GM18867 (cell line): ENCODE measurements around the gene UCKL1.

ENCODE experiments used
- ATAC-seq: cut with Tn5 transposase; IDR thresholded peaks from one replicate; pipeline ENCODE4 v1.9.1; 2021; ENCODE audit warnings: mild to moderate bottlenecking, moderate library complexity; ENCODE audit not compliant: unreplicated experiment

Gene UCKL1

GRCh38 chr20:63959699-63960075 lies 3.5 kb upstream of the UCKL1 start:
- ATAC-seq = no peak

- ATAC-seq = no peak
Measured at GRCh38 chr20:63958964-63959698, 2.9 kb upstream of the UCKL1 start.

GRCh38 chr20:63958471-63958870 lies 2.3 kb upstream of the UCKL1 start:
- no peak for ATAC-seq

DNA sequence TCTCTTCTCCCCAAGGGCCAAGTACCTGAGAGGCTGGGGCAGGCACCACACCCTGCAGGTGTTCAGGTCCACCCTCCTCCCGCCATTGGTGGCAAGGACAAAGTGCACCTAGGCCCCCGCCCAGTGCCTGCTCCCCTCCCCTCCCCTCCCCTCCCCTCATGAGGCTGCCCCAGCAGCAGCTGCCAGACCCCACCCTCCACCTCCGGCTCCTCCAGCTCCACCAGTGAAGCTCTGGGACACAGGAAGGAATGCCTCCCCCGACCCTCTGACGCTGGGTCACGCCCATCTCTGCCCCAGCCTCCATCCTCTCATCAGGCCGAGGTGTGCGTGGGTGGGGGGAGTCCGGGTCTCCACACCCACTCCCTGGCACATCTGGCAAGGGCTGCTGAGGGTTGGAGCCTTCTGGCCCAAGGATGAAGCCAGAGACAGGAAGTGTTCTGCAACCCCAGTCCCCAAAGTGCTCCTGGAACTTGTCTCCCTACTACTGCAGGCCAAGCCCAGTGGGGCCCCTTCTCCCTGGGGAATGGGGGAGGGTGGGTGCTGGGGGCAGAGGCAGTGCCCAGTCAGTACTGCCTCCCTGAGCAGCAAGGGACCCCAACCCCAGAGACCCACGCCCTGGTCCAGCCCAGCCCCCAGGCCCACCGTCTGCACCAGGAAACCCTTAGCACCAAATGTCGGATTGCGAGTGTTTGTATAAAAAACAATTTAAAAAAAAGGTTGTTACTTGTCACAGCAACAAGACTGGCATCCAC lies 1.6 kb upstream of the UCKL1 start:
- ATAC-seq = no peak

DNA sequence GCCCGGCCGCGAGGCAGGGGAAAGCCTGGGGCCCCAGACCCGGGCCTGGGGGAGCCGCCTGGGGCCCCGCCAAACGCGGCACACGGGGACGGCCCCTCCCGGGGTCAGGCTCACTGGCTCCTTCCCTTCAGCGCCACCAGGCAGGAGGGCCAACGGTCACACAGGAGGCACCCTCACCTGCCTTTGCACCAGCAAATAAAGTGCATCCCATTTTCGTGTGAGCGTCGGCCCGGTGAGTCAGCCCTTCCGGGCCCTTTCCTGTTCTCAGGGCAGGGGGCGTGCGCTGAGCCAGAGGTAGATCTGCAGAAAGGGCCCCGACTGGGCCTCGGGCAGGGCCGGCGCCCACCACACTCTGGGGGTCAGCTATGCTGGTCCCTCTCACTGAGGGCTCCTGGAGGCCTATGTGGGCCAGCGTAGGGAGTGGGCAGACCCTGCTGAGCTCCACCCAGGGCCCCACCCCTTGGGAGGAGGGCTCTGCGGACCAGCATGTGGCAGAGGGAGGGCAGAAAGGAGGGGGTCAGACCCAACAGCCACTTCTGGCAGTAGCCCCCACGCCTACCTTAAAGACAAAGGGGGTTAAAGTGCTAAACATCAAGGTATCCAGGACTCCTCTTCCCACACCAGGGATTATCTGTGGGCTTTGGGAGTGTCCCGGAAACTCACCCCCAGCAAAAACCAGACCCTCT lies 931 bp upstream of the UCKL1 start:
- ATAC-seq = peak; percentile 25

- peak; percentile 13 for ATAC-seq
Measured at GRCh38 chr20:63956664-63957003, 418 bp upstream of the UCKL1 start.

DNA sequence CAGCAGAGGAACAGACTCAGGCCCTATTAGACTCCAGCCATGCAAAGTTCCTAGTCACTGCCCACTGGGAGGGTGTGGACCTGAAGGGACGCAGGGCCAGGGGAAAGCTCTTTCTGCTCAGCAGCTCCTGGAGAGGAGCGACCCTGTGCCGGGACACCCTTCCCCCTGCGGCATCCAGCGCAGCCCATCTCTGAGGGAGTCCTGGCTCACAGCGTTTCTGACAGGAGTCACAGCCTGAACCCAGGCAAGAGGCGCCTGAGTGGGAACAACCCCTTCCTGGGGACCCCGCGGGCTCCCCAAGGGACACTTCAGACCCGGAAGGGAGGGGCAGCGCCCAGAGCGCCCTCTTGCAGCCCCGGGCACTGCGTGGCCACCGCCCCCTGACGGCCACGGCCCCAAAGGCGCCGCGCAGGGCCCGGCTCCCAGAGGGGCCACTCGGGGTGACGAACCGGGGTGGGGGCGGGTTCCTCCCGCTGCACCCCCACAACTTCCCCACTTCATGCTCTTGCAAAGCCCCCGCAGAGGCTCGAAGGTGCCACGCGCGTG lies 862 bp downstream of the UCKL1 start:
- peak; percentile 7 for ATAC-seq

- ATAC-seq = no peak
Measured at GRCh38 chr20:63953764-63954429, 2.3 kb downstream of the UCKL1 start.

DNA sequence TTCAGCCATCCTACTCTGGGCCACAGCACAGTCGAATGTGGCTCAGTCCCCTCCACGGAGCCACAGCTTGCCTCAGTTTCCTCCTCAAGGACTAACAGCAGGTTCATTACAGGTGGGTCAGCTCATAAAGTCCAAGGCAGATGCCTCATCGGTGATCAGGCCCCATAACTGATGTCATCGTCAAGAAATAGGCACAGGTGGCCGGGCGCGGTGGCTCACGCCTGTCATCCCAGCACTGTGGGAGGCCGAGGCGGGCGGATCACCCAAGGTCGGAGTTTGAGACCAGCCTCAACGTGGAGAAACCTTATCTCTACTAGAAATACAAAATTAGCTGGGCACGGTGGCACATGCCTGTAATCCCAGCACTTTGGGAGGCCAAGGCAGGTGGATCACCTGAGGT lies 3.4 kb downstream of the UCKL1 start:
- no peak for ATAC-seq

DNA sequence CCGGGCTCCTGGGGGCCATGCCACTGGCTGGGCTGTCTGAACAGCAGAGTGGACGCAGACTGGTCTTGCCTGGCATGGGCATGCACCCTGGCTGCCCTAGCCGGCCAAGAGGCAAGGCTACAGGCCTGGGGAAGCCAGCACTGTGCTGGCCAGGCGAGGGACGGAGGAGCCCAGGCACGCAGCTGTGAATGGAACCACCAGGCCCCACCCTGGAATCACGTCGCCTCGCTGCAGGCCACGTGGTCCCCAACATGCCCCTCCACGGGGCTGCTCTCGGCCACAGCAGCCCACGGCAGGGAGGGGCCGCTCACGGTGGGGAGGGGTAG lies 4.0 kb downstream of the UCKL1 start:
- no peak for ATAC-seq

DNA sequence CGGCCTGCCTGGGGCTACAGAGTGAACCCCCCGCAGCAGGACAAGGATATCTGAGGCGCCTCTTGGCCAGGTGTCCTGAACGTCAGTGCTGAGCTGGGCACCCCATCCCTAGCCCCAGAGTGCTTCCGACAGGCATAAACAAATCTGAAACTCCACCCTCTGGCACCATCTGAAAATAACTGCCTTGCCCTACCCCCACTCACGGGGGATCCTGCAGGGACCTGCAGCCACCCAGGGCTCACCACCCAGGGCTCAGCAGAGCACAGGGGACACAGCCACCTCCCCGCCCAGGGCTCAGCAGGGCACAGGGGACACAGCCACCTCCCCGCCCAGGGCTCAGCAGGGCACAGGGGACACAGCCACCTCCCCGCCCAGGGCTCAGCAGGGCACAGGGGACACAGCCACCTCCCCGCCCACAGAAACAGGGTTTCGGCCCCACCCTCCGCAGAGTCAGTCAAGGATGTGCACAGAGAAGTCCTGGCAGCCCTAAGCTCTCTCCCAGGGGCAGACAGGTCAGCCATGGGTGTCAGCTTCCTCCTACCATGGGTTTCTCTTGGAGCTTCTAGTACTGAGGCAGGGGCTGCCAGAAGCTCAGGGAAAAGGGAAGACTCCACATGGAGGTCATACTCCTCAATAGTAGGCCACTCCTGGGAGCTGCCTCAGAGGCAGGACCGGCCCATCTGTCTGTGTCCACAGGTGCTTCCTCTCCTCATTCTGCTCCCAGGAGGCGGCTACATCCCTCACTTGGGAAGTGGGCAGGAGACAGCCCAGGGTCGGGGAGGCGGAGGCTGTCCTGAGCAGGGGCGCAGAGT lies 4.6 kb downstream of the UCKL1 start:
- no peak for ATAC-seq

GRCh38 chr20:63950701-63951397 lies 5.4 kb downstream of the UCKL1 start:
- no peak for ATAC-seq

GRCh38 chr20:63947638-63948456 lies 8.4 kb downstream of the UCKL1 start:
- no peak for ATAC-seq

DNA sequence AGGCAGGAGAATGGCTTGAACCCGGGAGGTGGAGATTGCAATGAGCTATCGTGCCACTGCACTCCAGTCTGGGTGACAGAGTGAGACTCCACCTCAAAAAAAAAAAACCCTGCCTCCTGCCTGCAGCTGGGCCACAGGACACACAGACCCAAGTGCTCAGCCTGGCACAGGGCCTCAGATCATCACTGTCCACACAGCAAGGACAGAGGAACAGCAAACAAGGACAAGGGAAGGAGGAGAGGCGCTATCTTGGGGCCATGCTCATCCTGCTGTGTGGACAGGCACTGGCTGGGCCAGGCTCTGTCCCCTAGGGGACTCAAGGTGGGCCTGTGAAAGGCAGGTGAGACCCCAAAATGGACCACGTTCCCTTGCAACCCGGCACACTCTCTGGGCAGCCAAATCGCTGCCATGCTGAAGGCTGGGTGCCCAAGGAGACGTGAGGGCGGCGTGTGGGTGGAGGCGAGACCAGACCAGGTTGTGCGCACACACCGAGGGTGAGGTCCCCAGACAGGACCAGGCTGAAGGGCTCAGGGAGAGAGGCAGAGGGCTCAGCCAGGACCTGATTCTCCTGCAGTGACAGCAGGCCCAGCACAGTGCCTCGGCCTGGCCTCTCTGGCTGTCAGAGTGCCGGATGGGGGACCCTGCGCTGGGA lies 9.1 kb downstream of the UCKL1 start:
- no peak for ATAC-seq

DNA sequence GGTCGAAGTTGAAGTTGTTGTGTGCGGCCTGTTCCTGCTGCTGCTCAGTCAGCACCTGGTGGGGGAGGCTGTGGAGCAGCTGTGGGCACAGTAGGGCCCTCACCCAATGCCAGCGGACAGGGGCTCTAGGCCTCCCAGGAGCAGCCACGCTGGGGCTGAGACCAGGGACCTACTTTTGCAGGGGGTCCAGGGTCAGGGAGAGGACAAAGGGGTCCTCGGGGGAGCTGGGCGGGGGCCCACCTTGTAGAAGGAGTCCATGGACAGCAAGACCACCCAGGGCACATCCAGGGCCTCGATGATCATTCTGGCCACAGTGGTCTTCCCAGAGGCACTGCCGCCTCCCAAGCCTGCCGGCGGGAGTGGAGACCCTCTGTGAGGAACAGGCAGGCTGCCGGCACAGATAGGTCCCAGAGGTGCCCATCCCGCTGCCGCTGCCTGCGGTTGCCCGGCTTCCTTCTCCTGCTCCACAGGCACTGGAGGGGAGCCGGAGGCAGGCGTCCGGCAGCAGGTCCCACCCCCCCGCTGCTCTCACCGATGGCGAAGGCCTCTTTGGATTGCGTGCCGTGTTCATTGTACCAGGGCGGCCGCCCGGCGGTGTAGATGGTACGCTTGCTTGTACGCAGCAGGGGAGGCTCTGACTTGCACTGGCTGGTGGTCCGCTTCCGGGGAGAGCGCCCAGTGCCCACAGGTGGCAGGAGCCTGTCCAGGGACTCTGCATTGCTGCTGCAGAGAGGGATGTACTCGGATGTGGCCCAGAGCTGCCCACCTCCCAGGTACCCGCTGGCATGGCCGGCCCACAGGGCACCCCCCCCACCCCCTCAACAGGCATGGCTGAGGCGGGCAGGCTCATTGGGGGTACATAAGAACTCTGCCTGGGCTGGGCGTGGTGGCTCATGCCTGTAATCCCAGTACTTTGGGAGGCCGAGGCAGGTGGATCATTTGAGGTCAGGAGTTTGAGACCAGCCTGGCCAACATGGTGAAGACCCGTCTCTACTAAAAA lies 10.0 kb downstream of the UCKL1 start:
- no peak for ATAC-seq

DNA sequence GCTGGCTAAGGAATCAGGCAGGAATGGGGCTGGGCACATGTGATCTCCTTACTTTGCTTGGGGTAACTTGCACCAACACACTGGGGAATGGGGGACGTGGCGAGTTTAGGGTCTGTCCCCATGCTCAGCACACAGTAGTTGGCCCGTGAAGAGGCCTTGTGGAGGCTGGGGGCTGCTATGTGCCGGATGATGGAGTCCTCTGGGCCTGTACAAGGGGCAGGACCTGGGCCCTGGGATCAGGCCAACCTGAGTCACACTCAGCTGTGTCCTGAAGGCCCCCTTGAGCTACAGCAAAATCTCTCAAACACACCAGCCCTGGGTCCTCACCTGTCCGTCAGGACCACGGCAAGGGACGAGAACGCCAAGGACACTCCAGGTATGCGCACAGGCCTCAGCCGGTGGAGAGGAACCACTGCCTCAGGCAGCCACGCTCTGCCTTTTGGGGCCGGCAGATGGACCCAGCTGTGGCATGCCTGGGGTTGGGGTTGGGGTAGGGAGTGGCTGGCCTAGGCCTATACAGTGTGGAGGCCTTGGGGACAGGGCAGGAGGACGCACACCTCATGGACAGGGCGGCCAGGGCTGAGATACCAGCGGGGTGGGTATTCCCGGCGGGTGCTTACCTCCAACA lies 11.1 kb downstream of the UCKL1 start:
- no peak for ATAC-seq
